DND-41 (cell line): ENCODE measurements around the gene AKNA.
"Not testable (repeated sequence)": the region's sequence is repeated elsewhere in the genome, so short reads cannot be mapped to it uniquely, and the experiment has no call there.

Experiments
- CTCF ChIP-seq: IDR thresholded peaks from 2 replicates; pipeline ENCODE4 v1.5.1; 2012; ENCODE audit warnings: borderline replicate concordance, low read length, moderate library complexity, mild to moderate bottlenecking; ENCODE audit not compliant: poor library complexity, severe bottlenecking; ENCODE audit errors: extremely low read depth
- EZH2 ChIP-seq: IDR thresholded peaks from 3 replicates; pipeline ENCODE4 v1.6.1; 2012; ENCODE audit warnings: borderline replicate concordance, low read depth, mild to moderate bottlenecking, moderate library complexity, low read length, inconsistent platforms; ENCODE audit not compliant: severe bottlenecking

- not testable (repeated sequence) for TF ChIP-seq EZH2, CTCF
These were observed 67.1 kb downstream of the AKNA start for GRCh38 chr9:114320710-114321109.
